ENCODE data around the gene CCDC116. TPM values are rescaled to one million over a fixed set of nuclear protein-coding genes. Genes with fewer than 3 reads are reported as not detected.
"Not testable (repeated sequence)": the region's sequence is repeated elsewhere in the genome, so short reads cannot be mapped to it uniquely, and the experiment has no call there.

Gene CCDC116
- total RNA-seq, 1 donor from 2014 or later = 0.51 TPM

- DNase-seq = no peak
- peaks cover 6% of the 10 kb centered on the region for H3K36me3 Mint-ChIP-seq (ENCODE audit: low read depth)
- peaks cover 3% of the 10 kb centered on the region for H3K9me3 Mint-ChIP-seq
- H3K27ac Mint-ChIP-seq = no peak overlapping the region
- peaks cover 15% of the 10 kb centered on the region for H3K4me1 Mint-ChIP-seq
- no peak overlapping the region for H3K4me3 Mint-ChIP-seq
- intact Hi-C loops (cut with micrococcal nuclease) = no loop called here
- no peaks in the 10 kb centered on the region for H3K27me3 Mint-ChIP-seq
These were observed 27.4 kb downstream of the CCDC116 start for GRCh38 chr22:21659864-21660525.

- no peaks in the 10 kb centered on the region for H3K27me3 Mint-ChIP-seq
- peaks cover 21% of the 10 kb centered on the region for H3K4me1 Mint-ChIP-seq
- peaks cover 6% of the 10 kb centered on the region for H3K36me3 Mint-ChIP-seq (ENCODE audit: low read depth)
- H3K27ac Mint-ChIP-seq = no peak overlapping the region
- DNase-seq = no peak
- intact Hi-C loops (cut with micrococcal nuclease) = no loop called here
- H3K9me3 Mint-ChIP-seq = peaks cover 3% of the 10 kb centered on the region
- H3K4me3 Mint-ChIP-seq = no peak overlapping the region
These were observed 28.3 kb downstream of the CCDC116 start for GRCh38 chr22:21660904-21661303.

GRCh38 chr22:21661991-21662390 is 29.4 kb downstream of the CCDC116 start:
- H3K4me3 Mint-ChIP-seq = no peak overlapping the region
- no peaks in the 10 kb centered on the region for H3K27me3 Mint-ChIP-seq
- H3K9me3 Mint-ChIP-seq = no peaks in the 10 kb centered on the region
- intact Hi-C loops (cut with micrococcal nuclease) = no loop called here
- DNase-seq = no peak
- H3K36me3 Mint-ChIP-seq (ENCODE audit: low read depth) = peaks cover under 1% of the 10 kb centered on the region
- H3K27ac Mint-ChIP-seq = no peak overlapping the region
- H3K4me1 Mint-ChIP-seq = peaks cover 15% of the 10 kb centered on the region

- no peaks in the 10 kb centered on the region for H3K9me3 Mint-ChIP-seq
- H3K36me3 Mint-ChIP-seq (ENCODE audit: low read depth) = peaks cover 2% of the 10 kb centered on the region
- peak overlapping the region; percentile 46 for H3K27ac Mint-ChIP-seq
- peak overlapping the region; percentile 10 for H3K4me3 Mint-ChIP-seq
- intact Hi-C loops (cut with micrococcal nuclease) = no loop called here
- no peaks in the 10 kb centered on the region for H3K27me3 Mint-ChIP-seq
- DNase-seq = no peak
- peaks cover 17% of the 10 kb centered on the region for H3K4me1 Mint-ChIP-seq
These were observed 31.2 kb downstream of the CCDC116 start for GRCh38 chr22:21663738-21664137.

GRCh38 chr22:21665047-21665851 is 32.7 kb downstream of the CCDC116 start:
- no peaks in the 10 kb centered on the region for H3K27me3 Mint-ChIP-seq
- intact Hi-C loops (cut with micrococcal nuclease) = no loop called here
- H3K27ac Mint-ChIP-seq = peak overlapping the region; percentile 96
- H3K4me1 Mint-ChIP-seq = peaks cover 22% of the 10 kb centered on the region
- H3K9me3 Mint-ChIP-seq = no peaks in the 10 kb centered on the region
- peak overlapping the region; percentile 93 for H3K4me3 Mint-ChIP-seq
- DNase-seq = no peak
- peaks cover 7% of the 10 kb centered on the region for H3K36me3 Mint-ChIP-seq (ENCODE audit: low read depth)

- Mint-ChIP-seq H3K9me3 (no peaks in the 10 kb centered on the region), H3K36me3 (ENCODE audit: low read depth) (peaks cover 16% of the 10 kb centered on the region), H3K4me3 (peak overlapping the region; percentile 93), H3K27me3 (no peaks in the 10 kb centered on the region), H3K4me1 (peaks cover 22% of the 10 kb centered on the region), H3K27ac (peak overlapping the region; percentile 96)
- DNase-seq = no peak
- intact Hi-C loops (cut with micrococcal nuclease) = loop anchor here (1.0 kb wide), 1 partner anchor 69 kb away; the partner anchor contains the start of gene YPEL1
These were observed 34.2 kb downstream of the CCDC116 start for GRCh38 chr22:21666786-21667185.

- Mint-ChIP-seq H3K9me3 (no peaks in the 10 kb centered on the region), H3K4me3 (no peak overlapping the region), H3K27ac (no peak overlapping the region), H3K36me3 (ENCODE audit: low read depth) (peaks cover 29% of the 10 kb centered on the region), H3K4me1 (peaks cover 22% of the 10 kb centered on the region), H3K27me3 (no peaks in the 10 kb centered on the region)
- intact Hi-C loops (cut with micrococcal nuclease) = no loop called here
- DNase-seq = no peak
These were observed 36.5 kb downstream of the CCDC116 start for GRCh38 chr22:21669026-21669425.

- H3K36me3 Mint-ChIP-seq (ENCODE audit: low read depth) = peaks cover 51% of the 10 kb centered on the region
- no peak overlapping the region for H3K4me3 Mint-ChIP-seq
- H3K27ac Mint-ChIP-seq = no peak overlapping the region
- intact Hi-C loops (cut with micrococcal nuclease) = no loop called here
- DNase-seq = no peak
- no peaks in the 10 kb centered on the region for H3K27me3 Mint-ChIP-seq
- H3K4me1 Mint-ChIP-seq = peaks cover 10% of the 10 kb centered on the region
- H3K9me3 Mint-ChIP-seq = no peaks in the 10 kb centered on the region
These were observed 39.6 kb downstream of the CCDC116 start for GRCh38 chr22:21672107-21672629.

GRCh38 chr22:21673534-21674321 is 41.2 kb downstream of the CCDC116 start:
- peaks cover 56% of the 10 kb centered on the region for H3K36me3 Mint-ChIP-seq (ENCODE audit: low read depth)
- intact Hi-C loops (cut with micrococcal nuclease) = no loop called here

GRCh38 chr22:21674638-21675245 is 42.2 kb downstream of the CCDC116 start:
- Mint-ChIP-seq H3K4me3 (no peak overlapping the region), H3K4me1 (peaks cover 2% of the 10 kb centered on the region), H3K36me3 (ENCODE audit: low read depth) (peaks cover 52% of the 10 kb centered on the region), H3K27ac (no peak overlapping the region), H3K27me3 (no peaks in the 10 kb centered on the region), H3K9me3 (no peaks in the 10 kb centered on the region)
- intact Hi-C loops (cut with micrococcal nuclease) = no loop called here
- DNase-seq = no peak

More at GRCh38 chr22:21673534-21674321, 41.2 kb downstream of the CCDC116 start:
- Mint-ChIP-seq H3K9me3 (no peaks in the 10 kb centered on the region), H3K4me1 (peaks cover 5% of the 10 kb centered on the region), H3K27me3 (no peaks in the 10 kb centered on the region), H3K4me3 (no peak overlapping the region), H3K27ac (no peak overlapping the region)
- no peak for DNase-seq

GRCh38 chr22:21677606-21678443 is 45.3 kb downstream of the CCDC116 start:
- no peak overlapping the region for H3K4me3 Mint-ChIP-seq
- H3K36me3 Mint-ChIP-seq (ENCODE audit: low read depth) = peaks cover 42% of the 10 kb centered on the region
- H3K27ac Mint-ChIP-seq = no peak overlapping the region
- H3K27me3 Mint-ChIP-seq = no peaks in the 10 kb centered on the region
- intact Hi-C loops (cut with micrococcal nuclease) = no loop called here
- DNase-seq = no peak
- H3K9me3 Mint-ChIP-seq = no peaks in the 10 kb centered on the region
- H3K4me1 Mint-ChIP-seq = peaks cover 4% of the 10 kb centered on the region

- H3K27me3 Mint-ChIP-seq = not testable (repeated sequence)
These were observed 46.3 kb downstream of the CCDC116 start for GRCh38 chr22:21678842-21679241.

GRCh38 chr22:21679383-21679782 is 46.8 kb downstream of the CCDC116 start:
- Mint-ChIP-seq H3K9me3 (no peaks in the 10 kb centered on the region), H3K4me1 (peaks cover 4% of the 10 kb centered on the region), H3K27me3 (no peaks in the 10 kb centered on the region), H3K27ac (no peak overlapping the region), H3K4me3 (no peak overlapping the region), H3K36me3 (ENCODE audit: low read depth) (peaks cover 39% of the 10 kb centered on the region)
- DNase-seq = no peak
- intact Hi-C loops (cut with micrococcal nuclease) = no loop called here

More at GRCh38 chr22:21678842-21679241, 46.3 kb downstream of the CCDC116 start:
- H3K27ac Mint-ChIP-seq; intact Hi-C loops (cut with micrococcal nuclease); H3K4me3 Mint-ChIP-seq; DNase-seq; H3K9me3 Mint-ChIP-seq; H3K4me1 Mint-ChIP-seq: not testable (repeated sequence)
- peaks cover 41% of the 10 kb centered on the region for H3K36me3 Mint-ChIP-seq (ENCODE audit: low read depth)

Measured in activated CD4-positive, alpha-beta T cell treated with anti-CD3 and anti-CD28 coated beads, Interleukin-2, amount 10 ng/mL, durations not matched to agents 24 days and 14 days (primary cell).